ES-I3 (cell line): ENCODE data around the gene TCOF1.

Experiments
- H3K36me3 ChIP-seq: 2 replicates; pipeline ENCODE4 v1.6.1; 2013; ENCODE audit warnings: mild to moderate bottlenecking, low read length, control low read depth, moderate library complexity; ENCODE audit not compliant: insufficient read depth
- H3K4me1 ChIP-seq: 2 replicates; pipeline ENCODE4 v1.6.1; 2013; ENCODE audit warnings: mild to moderate bottlenecking, control low read depth, low read length; ENCODE audit not compliant: insufficient read depth
- H3K9ac ChIP-seq: 2 replicates; pipeline ENCODE4 v1.6.1; 2013; ENCODE audit warnings: low read depth, mild to moderate bottlenecking, low read length, moderate library complexity
- H3K9me3 ChIP-seq: 2 replicates; pipeline ENCODE4 v1.6.1; 2013; ENCODE audit warnings: mild to moderate bottlenecking, low read length, moderate library complexity; ENCODE audit not compliant: control insufficient read depth, insufficient read depth

The TCOF1 gene

DNA sequence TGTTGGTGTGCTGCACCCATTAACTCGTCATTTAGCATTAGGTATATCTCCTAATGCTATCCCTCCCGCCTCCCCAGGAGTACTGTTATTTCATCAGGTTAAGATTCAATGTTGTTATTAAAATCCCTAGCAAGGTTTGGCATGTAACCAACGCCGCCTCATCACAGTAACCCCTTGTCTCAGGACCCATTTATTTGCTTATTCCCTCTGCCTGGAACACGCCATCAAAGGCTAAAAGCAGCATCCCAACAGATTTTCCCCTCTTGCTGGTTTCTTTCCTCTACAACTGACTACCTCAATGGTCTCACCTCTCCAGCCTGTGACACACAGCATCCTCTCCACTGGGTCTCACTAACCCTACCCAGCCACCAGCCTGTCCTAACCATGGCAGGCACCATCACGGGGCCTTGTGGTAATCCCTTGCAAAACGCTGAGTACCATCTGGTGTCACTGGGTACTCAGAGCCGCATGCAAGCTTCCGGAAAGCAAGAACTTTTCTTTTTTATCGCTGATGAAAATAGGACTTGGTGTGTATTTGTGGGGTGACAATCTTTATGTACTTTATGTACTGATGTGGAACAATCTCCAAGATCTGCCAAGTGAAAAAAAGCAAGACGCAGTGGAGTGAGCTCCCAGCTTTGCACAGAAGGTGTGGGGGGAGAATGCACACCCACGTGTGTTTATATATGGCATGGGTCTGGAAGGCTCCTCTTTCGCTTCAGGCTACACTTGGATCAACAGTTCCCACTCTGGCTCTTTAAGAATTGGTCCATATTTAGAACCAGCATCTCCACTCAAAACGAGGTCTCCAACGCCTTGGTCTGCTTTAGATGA is 86.0 kb downstream of the TCOF1 start:
- no peaks in the 10 kb centered on the region for H3K9me3 ChIP-seq
- H3K4me1 ChIP-seq: peaks cover 8% of the 10 kb centered on the region; the same call in 1 of the 2 replicates
- no peak overlapping the region for H3K9ac ChIP-seq
- H3K36me3 ChIP-seq: peaks cover 42% of the 10 kb centered on the region

DNA sequence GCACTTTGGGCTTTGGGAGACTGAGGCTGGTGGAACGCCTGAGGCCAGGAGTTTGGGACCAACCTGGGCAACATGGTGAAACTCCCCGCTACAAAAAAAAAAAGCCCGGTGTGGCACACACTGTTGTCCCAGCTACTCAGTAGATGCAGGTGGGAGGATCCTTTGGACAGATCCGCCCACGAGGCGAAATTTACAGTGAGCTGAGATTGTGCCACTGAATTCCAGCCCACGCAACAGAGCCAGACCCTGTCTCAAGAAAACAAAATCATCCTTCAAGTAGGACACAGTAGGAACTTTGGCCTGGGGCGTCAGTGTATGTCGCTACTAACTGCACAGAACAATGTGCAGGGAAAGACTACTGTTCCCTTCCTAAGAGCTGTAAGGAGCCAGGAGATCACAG is 87.3 kb downstream of the TCOF1 start:
- peaks cover 48% of the 10 kb centered on the region for H3K36me3 ChIP-seq
- peaks cover 8% of the 10 kb centered on the region; the same call in 1 of the 2 replicates for H3K4me1 ChIP-seq
- no peaks in the 10 kb centered on the region for H3K9me3 ChIP-seq
- H3K9ac ChIP-seq: no peak overlapping the region

DNA sequence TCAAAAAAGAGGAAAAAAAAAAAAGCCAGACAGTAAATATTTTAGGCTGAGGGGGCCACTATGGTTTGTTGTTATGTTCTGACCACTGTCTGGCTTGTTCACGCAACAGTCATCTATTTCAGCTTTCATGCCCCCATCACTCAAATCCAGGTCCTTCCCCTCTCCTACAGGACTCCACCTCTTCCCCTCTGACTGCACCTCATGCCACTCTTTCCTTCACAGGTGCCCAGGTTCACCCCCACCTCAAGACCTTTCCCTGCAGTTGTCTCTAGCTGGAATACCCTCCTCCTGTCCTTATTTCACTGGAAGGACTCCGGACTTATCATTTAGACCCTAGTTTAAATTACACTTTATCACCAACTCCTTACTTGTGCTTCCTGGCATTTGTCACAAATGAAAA is 88.6 kb downstream of the TCOF1 start:
- peaks cover 8% of the 10 kb centered on the region; the same call in 1 of the 2 replicates for H3K4me1 ChIP-seq
- H3K36me3 ChIP-seq: peaks cover 48% of the 10 kb centered on the region
- H3K9me3 ChIP-seq: no peaks in the 10 kb centered on the region
- no peak overlapping the region for H3K9ac ChIP-seq

DNA sequence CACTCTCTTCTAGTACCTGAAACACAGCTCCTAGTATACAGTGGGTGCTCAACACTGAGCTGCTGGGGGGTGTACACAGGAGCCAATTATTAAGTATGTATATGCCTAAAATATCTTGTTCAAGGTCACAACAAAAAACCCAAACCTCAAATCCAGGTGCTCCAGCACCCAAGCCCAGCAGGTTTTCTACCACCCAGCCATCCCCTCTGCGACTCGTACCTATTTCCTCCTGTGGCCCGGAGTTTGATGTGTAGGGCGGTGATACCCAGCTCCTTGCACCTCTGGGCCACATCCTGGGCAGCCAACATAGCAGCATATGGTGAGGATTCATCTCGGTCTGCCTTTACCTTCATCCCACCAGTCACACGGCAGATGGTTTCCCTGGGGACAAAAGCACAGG is 89.1 kb downstream of the TCOF1 start:
- H3K4me1 ChIP-seq: peaks cover 5% of the 10 kb centered on the region; the same call in 1 of the 2 replicates
- H3K36me3 ChIP-seq: peaks cover 48% of the 10 kb centered on the region
- no peak overlapping the region for H3K9ac ChIP-seq
- H3K9me3 ChIP-seq: no peaks in the 10 kb centered on the region

DNA sequence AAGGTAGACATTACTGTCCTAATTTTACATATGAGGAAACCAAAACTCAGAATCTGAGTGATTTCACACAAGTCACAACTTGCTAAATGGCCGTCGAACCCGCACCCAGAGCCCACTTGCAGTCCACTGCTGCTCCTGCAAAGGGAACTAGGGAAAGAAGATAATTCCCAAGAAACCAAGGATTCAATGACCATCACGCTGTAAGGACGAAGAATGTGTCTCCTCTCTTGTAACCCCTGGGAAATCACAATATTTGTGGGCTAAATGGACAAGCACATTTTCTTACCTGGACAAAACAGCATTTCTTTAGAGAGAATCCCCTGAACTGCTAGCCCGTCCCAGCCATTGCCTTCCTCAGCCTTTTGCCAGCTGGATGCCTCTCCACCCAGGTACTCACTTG is 89.7 kb downstream of the TCOF1 start:
- no peaks in the 10 kb centered on the region; the same call in 1 of the 2 replicates for H3K4me1 ChIP-seq
- no peak overlapping the region for H3K9ac ChIP-seq
- H3K36me3 ChIP-seq: peaks cover 48% of the 10 kb centered on the region
- no peaks in the 10 kb centered on the region for H3K9me3 ChIP-seq

DNA sequence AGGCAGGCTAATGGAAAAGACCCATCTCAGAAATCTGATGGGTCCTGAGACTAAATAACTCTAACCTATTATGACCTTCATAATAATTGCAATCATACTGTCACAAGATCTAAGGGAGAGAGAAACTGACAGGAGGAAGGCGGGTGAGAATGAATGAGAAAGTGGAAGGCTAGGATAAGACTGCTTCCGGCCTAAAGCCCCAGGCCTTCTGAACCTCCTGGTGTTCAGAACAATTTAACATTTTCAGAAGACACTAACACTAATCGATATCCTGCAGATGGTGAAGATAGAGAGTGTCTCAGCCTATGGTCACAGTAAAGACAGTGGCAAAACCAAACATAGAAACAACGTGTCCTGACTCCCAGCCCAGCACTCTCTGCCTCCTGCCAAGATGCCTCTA is 90.8 kb downstream of the TCOF1 start:
- peaks cover 48% of the 10 kb centered on the region for H3K36me3 ChIP-seq
- H3K4me1 ChIP-seq: no peaks in the 10 kb centered on the region

DNA sequence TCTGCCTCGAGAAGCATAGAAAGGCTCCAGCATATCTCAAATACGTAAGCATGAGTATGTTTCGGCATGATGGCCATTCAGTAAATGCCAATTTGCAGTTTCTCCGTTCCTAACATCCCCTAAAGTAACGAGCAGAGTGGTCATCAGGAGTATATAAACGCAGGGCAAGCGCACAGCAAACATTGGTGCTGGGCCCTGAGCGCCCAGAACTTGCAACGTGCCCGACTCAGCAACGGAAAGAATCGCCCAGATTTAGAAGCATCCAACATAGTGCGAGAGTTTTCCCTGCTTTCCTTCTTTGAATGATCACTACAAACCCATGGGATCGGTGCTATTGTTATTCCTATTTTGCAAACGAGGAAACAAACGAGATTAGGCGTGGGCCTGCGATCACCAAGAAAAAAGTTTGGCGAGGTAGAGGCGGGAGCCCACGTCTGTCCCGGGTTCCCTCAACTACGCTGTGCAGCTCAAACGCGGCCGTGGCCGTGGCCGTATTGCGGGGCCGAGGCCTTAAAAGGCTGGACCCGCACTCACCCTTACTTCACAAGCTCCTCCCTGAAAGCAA is 91.5 kb downstream of the TCOF1 start:
- Histone ChIP-seq H3K9me3 (no peaks in the 10 kb centered on the region; the same call in 1 of the 2 replicates), H3K36me3 (peaks cover 43% of the 10 kb centered on the region), H3K9ac (peak overlapping the region; percentile 84), H3K4me1 (0 out of 2 replicates have a peak, but pooled peaks cover 2% of the 10 kb centered on the region)

More for the DNA sequence above, 90.8 kb downstream of the TCOF1 start:
- H3K9me3 ChIP-seq: no peaks in the 10 kb centered on the region; the same call in 1 of the 2 replicates
- H3K9ac ChIP-seq: peak overlapping the region; percentile 84
